Cardiac septum (tissue), 1 donor: ENCODE results near the gene ARID5B. TPM values are rescaled to one million over a fixed set of nuclear protein-coding genes. Genes with fewer than 3 reads are reported as not detected.
A peak's percentile ranks its signal among the peaks of the same experiment; 100 is the strongest.

Experiments
- DNase-seq: peaks from one replicate; pipeline ENCODE4 v3.0.0-alpha.2; 2020; ENCODE audit warnings: low spot score
- intact Hi-C: fragments of 100-400 bp; cut with DNase I; formaldehyde crosslinking; loops from one replicate; pipeline ENCODE4 v1.14.0; 2022
- total RNA-seq: library from RNA; stranded (reverse); fragmentation: NEBNext Ultra II Directional; extraction: Animal tissue kit (Norgen Biotek cat#: 25700); gene quantifications from one replicate; pipeline ENCODE4 v1.2.1, GENCODE V29; 2021
- donor health status: DM: no; HTN: no; CAD: no.

ARID5B gene
- total RNA-seq, 1 donor from 2014 or later = 25.2 TPM

- DNase-seq = no peak
- intact Hi-C loops = loop anchor here (10.0 kb wide), 1 partner anchor 277 kb away; no protein-coding TSS in a partner anchor
Measured at GRCh38 chr10:62031507-62031906, 130.0 kb downstream of the ARID5B start.

- no peak for DNase-seq
- intact Hi-C loops = loop anchor here (10.0 kb wide), 1 partner anchor 278 kb away; no protein-coding TSS in a partner anchor
Measured at GRCh38 chr10:62033125-62033524, 131.6 kb downstream of the ARID5B start.

GRCh38 chr10:62034096-62034640 lies 132.7 kb downstream of the ARID5B start:
- DNase-seq = no peak
- intact Hi-C loops = loop anchor here (10.0 kb wide), 1 partner anchor 279 kb away; no protein-coding TSS in a partner anchor

GRCh38 chr10:62036186-62037081 lies 134.9 kb downstream of the ARID5B start:
- DNase-seq = no peak
- intact Hi-C loops = loop anchor here (10.0 kb wide), 1 partner anchor 282 kb away; no protein-coding TSS in a partner anchor

GRCh38 chr10:62037166-62037831 lies 135.8 kb downstream of the ARID5B start:
- intact Hi-C loops = loop anchor here (10.0 kb wide), 1 partner anchor 282 kb away; no protein-coding TSS in a partner anchor
- DNase-seq = no peak

- DNase-seq = no peak
- intact Hi-C loops = loop anchor here (2.0 to 10.0 kb wide), 2 partner anchors 141 to 283 kb away; no protein-coding TSS in a partner anchor
Measured at GRCh38 chr10:62037890-62038608, 136.6 kb downstream of the ARID5B start.

- peak; percentile 84 for DNase-seq
- intact Hi-C loops = loop anchor here (1.0 to 10.0 kb wide), 3 partner anchors 142 to 284 kb away; no protein-coding TSS in a partner anchor
Measured at GRCh38 chr10:62038609-62039190, 137.2 kb downstream of the ARID5B start.

- no peak for DNase-seq
- intact Hi-C loops = loop anchor here (1.0 to 10.0 kb wide), 4 partner anchors 143 to 345 kb away; no protein-coding TSS in a partner anchor
Measured at GRCh38 chr10:62039954-62040353, 138.5 kb downstream of the ARID5B start.

GRCh38 chr10:62040881-62041280 lies 139.4 kb downstream of the ARID5B start:
- intact Hi-C loops = loop anchor here (10.0 kb wide), 1 partner anchor 344 kb away; no protein-coding TSS in a partner anchor
- no peak for DNase-seq

- DNase-seq = no peak
- intact Hi-C loops = loop anchor here (10.0 kb wide), 1 partner anchor 341 kb away; no protein-coding TSS in a partner anchor
Measured at GRCh38 chr10:62043421-62044021, 142.0 kb downstream of the ARID5B start.

GRCh38 chr10:62044566-62044965 lies 143.1 kb downstream of the ARID5B start:
- intact Hi-C loops = loop anchor here (10.0 kb wide), 1 partner anchor 340 kb away; no protein-coding TSS in a partner anchor
- DNase-seq = no peak

GRCh38 chr10:62045765-62046521 lies 144.4 kb downstream of the ARID5B start:
- no peak for DNase-seq
- intact Hi-C loops = loop anchor here (5.0 to 10.0 kb wide), 2 partner anchors 54 to 339 kb away; no protein-coding TSS in a partner anchor

- DNase-seq = no peak
- intact Hi-C loops = loop anchor here (5.0 to 10.0 kb wide), 2 partner anchors 54 to 338 kb away; no protein-coding TSS in a partner anchor
Measured at GRCh38 chr10:62046522-62047227, 145.2 kb downstream of the ARID5B start.

GRCh38 chr10:62047228-62047892 lies 145.9 kb downstream of the ARID5B start:
- intact Hi-C loops = loop anchor here (5.0 to 10.0 kb wide), 2 partner anchors 55 to 337 kb away; no protein-coding TSS in a partner anchor

GRCh38 chr10:62047960-62048383 lies 146.5 kb downstream of the ARID5B start:
- DNase-seq = no peak
- intact Hi-C loops = loop anchor here (2.0 to 10.0 kb wide), 3 partner anchors 35 to 337 kb away; no protein-coding TSS in a partner anchor

More at GRCh38 chr10:62047228-62047892, 145.9 kb downstream of the ARID5B start:
- DNase-seq = no peak

- no peak for DNase-seq
- intact Hi-C loops = loop anchor here (2.0 to 10.0 kb wide), 3 partner anchors 34 to 336 kb away; no protein-coding TSS in a partner anchor
Measured at GRCh38 chr10:62048470-62048869, 147.0 kb downstream of the ARID5B start.
